Right forelimb (tissue), 1 donor: ENCODE results near the gene GALNS.

Experiments used
- DNase-seq: peaks from one replicate; pipeline ENCODE4 v3.0.0-alpha.2; 2018

The GALNS gene

DNA sequence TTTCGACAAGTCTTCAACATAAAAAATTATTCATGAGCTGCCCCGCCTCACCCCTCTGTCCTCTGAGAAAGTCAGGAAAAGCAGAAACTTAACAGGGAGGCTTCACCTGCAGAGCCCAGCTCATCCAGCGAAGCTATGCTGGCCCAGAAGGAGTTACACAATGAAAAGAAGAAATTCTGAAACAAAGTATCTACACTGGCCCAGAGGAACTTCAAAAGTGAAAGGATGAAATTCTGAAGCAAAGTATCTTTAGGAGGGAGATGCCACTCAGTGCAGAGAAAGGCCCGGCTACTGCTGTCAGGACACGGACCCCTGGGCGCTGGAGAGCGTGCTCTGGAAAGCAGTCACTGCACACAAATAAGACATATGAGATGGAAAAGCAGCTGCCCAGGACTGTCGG, 1.6 kb downstream of the GALNS start:
- no peak for DNase-seq

DNA sequence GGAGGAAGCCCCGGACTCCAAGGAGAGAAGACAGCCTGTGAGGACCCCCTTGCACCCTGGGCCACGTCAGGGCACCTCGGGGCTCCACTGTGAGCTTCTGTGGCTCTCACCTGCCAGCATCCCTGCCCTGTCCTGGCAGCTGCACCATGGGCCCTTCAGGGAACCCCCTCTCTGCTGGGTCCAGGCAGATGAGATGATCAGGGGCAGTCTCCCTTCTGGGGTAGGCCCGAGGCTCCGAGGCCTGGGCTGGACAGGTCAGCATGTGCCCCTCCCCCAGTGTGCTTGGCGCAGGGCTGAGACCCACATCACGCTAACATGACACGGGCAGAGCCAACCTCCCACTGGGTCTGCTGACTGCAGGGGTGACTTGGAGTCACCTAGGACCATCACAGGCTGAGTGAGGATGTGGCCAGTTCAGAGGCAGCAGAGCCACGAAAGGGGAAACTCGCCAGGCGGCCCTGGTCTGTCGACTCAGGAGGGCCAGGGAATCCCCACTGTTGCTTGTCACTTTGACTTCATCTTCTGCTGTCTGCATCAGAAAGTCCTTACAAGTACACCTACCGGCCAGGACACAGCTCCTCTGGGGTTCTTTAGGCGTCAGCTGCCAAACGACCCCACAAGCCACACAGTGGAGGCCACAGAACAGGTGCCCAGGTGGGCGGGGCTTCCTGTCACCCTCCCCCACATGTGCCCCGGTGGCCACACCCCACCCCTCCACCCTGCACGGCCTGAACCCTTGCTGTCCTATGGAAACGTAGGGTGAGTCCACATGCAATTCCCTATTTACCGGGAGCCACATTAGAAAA, 2.2 kb downstream of the GALNS start:
- no peak for DNase-seq

DNA sequence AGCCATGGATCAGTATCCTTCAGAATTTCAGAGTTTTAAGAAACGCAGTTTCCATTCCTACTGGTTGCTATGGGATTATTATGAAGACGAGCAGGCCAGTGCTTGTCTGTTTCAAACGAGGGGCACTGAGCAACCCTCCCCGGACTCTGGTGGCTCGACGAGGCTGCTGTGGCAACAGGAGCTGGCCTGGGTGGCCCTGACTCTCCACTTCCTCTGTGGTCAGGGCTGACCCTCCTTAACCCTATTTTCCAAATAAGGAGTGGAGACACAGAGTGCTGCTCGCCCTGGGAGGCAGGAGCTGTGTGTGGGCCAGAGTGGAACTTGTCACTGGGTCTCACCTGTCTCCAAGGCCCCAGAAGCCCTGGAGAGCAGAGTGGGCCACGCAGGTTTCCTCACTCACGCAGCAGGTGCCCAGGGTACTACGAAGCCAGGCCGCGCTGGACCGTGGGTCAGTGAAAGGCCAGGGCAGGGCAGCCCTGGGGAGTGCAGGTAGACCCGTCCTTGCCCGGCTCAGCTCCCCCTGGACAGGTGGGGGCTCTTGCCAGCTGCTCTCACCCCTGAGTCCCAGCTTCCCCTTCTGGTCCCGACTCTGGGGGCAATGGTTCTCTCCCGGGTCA, 3.3 kb downstream of the GALNS start:
- DNase-seq = no peak

- DNase-seq = no peak
Measured at GRCh38 chr16:88851616-88852015, 5.1 kb downstream of the GALNS start.

DNA sequence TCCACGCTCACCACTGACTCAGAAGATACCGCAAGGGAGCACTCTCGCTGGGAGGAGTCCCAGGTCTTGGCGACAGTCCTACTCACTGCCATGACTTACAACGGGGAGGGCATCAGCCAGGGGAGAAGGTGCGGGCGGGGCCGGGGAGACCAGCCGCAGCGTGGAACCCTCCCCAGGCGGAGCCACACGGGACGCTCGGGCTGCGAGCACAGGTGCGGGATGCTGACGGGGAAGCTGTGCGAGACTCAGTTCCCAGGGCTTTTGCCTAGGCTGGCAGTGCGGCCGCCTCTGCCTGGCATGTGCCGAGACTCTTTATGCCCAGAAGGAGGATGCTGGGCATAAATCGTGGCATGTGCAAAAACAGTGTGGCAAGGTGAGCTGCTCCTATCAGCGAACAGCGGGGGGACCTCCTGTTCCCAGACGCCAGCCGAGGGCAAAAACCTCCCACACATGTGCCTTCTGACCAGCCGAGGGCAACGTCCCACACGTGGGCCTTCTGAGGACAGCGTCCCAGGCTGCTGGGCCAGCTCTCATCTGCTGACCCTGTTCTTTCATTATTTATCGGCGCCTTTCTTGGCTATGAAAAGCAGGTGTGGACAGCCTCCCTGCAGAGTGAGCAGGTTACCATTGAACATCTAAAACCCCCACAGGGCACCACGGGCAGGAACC, 6.1 kb downstream of the GALNS start:
- no peak for DNase-seq

- DNase-seq = no peak
Measured at GRCh38 chr16:88848557-88848956, 8.2 kb downstream of the GALNS start.

GRCh38 chr16:88847654-88848053, 9.1 kb downstream of the GALNS start:
- DNase-seq = no peak

GRCh38 chr16:88846088-88846487, 10.7 kb downstream of the GALNS start:
- DNase-seq = no peak

DNA sequence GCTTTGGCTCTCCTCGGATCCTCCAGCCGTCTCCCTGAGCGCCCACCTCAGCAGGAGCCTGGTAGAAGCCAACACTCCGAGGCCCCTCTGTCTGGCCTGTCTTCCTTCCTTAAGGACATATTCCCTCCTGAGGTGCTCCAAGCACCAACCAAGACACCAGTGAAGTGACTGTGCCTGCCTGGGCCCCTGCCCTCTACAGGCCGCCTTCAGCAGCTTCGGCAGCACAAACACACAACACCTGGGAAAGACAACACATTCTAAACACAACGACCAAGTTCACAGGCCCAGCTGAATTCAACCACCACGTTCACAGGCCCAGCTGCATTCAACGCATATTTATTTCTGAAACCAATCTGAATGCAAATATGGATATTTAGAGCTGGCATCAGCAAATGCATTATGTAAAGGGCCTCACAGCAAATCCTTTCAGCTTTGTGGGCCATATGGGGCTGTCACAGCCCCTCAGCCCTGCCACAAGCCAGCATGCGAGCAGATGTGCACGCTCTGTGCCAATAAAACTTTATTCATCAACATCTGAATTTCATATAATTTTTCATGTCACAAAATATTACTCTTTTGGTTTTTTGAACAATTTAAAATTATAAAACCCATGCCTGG, 12.2 kb downstream of the GALNS start:
- no peak for DNase-seq

DNA sequence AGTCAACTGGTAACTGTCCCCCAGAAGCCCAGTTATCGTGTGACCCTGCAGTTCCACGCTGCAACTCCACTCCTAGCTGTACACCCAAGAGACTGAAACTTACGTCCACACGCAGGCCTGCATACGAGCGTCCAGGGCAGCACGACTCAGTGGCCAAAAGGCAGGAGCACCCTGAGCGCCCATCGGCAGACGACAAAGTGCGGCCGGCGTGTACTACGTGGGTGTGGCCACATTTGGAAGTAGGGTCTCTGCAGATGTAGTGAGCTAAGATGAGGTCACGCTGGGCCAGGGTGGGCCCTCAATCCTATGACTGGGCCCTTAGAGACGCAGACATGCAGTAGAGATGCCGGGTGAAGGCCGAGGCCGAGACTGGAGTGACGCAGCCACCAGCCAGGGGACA, 13.5 kb downstream of the GALNS start:
- DNase-seq = no peak

DNA sequence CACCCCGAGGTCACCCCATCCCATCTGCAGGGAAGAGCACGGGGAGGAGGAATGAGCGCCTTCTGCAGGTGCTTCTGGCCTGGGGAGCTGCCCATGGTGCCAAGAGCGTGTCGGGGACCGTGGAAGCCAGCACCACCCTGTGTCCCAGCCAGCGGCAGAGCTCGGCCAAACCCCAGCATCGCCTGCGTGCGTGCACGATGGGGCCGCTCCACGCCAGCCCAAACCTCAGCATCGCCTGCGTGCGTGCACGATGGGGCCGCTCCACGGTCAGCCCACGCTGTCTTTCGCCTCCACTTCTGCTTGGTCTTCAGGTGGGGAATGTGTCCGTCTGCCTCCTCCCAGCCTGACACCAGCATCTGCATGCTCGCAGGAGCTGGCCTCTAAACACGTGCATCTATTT, 13.9 kb downstream of the GALNS start:
- DNase-seq = no peak

GRCh38 chr16:88842308-88842756, 14.4 kb downstream of the GALNS start:
- no peak for DNase-seq

- no peak for DNase-seq
Measured at GRCh38 chr16:88841521-88842307, 15.0 kb downstream of the GALNS start.

- no peak for DNase-seq
Measured at GRCh38 chr16:88840600-88841215, 16.0 kb downstream of the GALNS start.

DNA sequence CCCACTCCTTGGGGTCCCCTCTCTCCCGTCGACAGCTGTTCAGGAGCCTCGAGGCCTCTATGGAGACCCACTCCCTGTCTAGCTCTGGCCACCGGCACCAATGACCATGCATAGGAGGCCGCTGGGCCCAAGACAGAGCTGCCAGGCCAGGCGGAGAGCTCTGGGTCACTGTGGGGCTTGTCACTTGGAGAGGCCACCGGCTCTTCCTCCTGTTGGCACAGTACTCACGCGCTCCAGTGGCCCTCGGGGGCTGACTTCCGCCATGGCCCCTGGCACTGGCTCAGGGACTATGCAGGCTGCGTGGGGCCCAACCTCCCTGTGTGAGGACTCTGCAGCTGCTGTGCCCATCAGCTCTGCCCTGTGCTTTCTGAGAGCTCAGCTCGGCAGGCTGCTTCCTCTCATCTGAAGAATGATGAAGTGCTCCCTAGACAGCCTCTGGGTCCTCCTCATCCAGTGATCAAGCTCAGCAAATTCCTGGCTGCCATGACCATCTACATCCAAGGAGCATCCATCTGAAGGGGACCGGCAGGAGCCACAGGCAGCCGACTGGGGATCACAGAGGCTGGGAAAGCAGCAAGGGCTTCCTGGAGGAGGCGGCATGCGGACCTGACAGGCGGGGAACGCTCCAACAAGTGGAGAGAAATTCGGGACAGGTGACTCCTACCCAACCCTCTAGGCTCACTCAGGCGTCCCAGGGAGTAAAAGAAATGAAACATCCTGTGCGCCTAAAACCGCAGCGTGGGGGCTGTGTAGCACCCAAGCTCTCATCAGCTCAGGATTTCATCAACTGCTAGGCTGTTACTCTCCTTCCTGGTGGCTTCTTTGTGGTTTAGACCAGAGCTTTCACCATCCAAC, 16.8 kb downstream of the GALNS start:
- DNase-seq = no peak

GRCh38 chr16:88839026-88839529, 17.7 kb downstream of the GALNS start:
- no peak for DNase-seq

DNA sequence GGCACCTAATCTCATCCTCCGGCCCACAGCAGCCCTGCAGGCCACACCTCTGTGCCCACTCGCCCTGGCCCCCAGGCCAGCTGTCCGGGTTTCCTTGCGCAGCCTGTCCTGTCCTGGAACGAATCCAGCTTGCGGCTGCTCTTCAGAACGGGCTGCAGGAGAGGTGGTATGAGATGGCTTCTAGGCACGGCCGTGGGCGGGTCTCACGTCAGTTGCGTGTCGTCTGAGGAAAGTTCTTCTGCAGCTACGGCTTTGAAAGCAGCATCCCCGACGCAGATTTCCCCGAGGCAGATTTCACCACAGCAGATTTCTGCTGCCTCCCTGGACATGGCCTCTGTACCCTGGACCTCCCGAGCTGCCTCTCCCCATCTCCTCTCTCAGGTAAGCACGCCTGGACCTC, 18.2 kb downstream of the GALNS start:
- DNase-seq = no peak

DNA sequence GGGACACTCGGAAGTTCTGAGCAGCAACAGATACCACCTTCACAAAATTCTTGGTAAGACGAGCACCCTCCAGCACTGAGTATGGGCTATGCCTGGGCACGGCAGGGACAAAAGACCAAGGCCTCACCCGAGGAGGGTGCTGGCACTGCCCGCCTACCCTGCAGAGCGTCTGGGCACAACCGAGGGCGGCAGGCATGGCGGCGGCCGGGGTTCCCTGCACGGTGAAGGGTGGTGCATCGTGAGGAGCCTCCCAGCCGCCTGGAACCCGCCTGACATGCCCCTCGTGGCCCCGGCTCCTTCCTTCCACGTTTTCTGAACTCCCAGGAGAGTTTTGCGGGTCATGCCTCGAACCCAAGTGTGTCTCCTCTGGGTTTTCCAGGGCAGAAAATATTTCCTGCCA, 18.9 kb downstream of the GALNS start:
- no peak for DNase-seq

DNA sequence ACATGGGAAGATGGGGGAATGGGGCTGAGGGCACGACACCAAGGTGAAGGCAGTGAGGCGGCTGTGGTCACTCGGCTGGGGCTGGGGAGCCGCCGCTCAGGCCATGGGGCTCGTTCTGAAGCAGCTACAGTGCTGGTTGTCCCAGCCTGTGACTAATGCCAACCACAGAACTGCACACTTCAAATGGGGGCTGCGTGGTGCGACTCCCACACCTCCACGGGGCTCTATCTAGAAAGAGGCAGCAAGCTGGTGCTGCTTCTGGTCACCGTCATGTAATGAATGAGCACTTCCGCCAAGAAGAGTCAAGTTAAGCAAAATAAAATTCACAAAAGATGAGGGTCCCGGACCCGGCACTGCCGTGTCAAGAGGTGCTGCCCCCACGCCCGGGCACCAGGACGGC, 20.0 kb downstream of the GALNS start:
- no peak for DNase-seq

GRCh38 chr16:88835818-88836217, 20.9 kb downstream of the GALNS start:
- no peak for DNase-seq

- DNase-seq = no peak
Measured at GRCh38 chr16:88835383-88835782, 21.4 kb downstream of the GALNS start.
